HepG2 (cell line): ENCODE data around the gene THRA. TPM values are rescaled to one million over a fixed set of nuclear protein-coding genes. Genes with fewer than 3 reads are reported as not detected.

Experiments used
- ATAD3A ChIP-seq: sonication (generic); formaldehyde crosslinking; IDR thresholded peaks from 2 replicates; pipeline ENCODE4 v1.4.0; 2020; ENCODE audit warnings: missing genetic modification reagents
- FOSL2 ChIP-seq: sonication (generic); formaldehyde crosslinking; IDR thresholded peaks from 2 replicates; pipeline ENCODE4 v1.4.0; 2020; ENCODE audit warnings: missing genetic modification reagents
- FOXC1 ChIP-seq: sonication (generic); formaldehyde crosslinking; IDR thresholded peaks from 2 replicates; pipeline ENCODE4 v1.8.0; 2022; ENCODE audit warnings: mild to moderate bottlenecking, missing genetic modification reagents, borderline replicate concordance
- HDAC2 ChIP-seq: sonication (generic); formaldehyde crosslinking; IDR thresholded peaks from 2 replicates; pipeline ENCODE4 v1.4.0; 2020; ENCODE audit warnings: missing genetic modification reagents
- JDP2 ChIP-seq: sonication (generic); formaldehyde crosslinking; IDR thresholded peaks from 2 replicates; pipeline ENCODE4 v1.8.1; 2022; ENCODE audit warnings: missing genetic modification reagents, borderline replicate concordance
- KDM3A ChIP-seq: IDR thresholded peaks from 2 replicates; pipeline ENCODE4 v1.6.1; 2018; ENCODE audit warnings: low read depth, missing compliant biosample characterization
- KDM5B ChIP-seq: sonication (generic); formaldehyde crosslinking; IDR thresholded peaks from 2 replicates; pipeline ENCODE4 v1.4.0; 2020; ENCODE audit warnings: missing genetic modification reagents, mild to moderate bottlenecking, borderline replicate concordance
- NBN ChIP-seq: fragments of 450-650 bp; conservative IDR thresholded peaks from 2 replicates; pipeline ENCODE4 v1.6.1; 2017
- NFKBIZ ChIP-seq: IDR thresholded peaks from 2 replicates; pipeline ENCODE4 v1.6.1; 2018; ENCODE audit warnings: missing genetic modification reagents, missing compliant biosample characterization
- NR2F1 ChIP-seq, 2 experiments: fragments of 450-650 bp in 1 of 2; formaldehyde crosslinking in 1 of 2; IDR thresholded peaks; 2 replicates each; pipeline versions ENCODE4 v1.5.0 to v1.6.1; 2016 to 2020; ENCODE audit warnings: mild to moderate bottlenecking in 1 of 2, missing compliant biosample characterization in 1 of 2, missing genetic modification reagents in 1 of 2, moderate library complexity in 1 of 2
- PCBP2 ChIP-seq: fragments of 200-400 bp; formaldehyde crosslinking; optimal IDR thresholded peaks from 2 replicates; pipeline ENCODE3; 2018; ENCODE audit warnings: low read length, low read depth; ENCODE audit not compliant: poor library complexity, severe bottlenecking
- REL ChIP-seq: sonication (generic); formaldehyde crosslinking; conservative IDR thresholded peaks from 2 replicates; pipeline ENCODE4 v1.8.0; 2022; ENCODE audit warnings: mild to moderate bottlenecking, missing genetic modification reagents, moderate library complexity
- RFXAP ChIP-seq: sonication (generic); formaldehyde crosslinking; IDR thresholded peaks from 2 replicates; pipeline ENCODE4 v1.4.0; 2020; ENCODE audit warnings: missing genetic modification reagents, borderline replicate concordance
- SAFB2 ChIP-seq: sonication (generic); formaldehyde crosslinking; IDR thresholded peaks from 2 replicates; pipeline ENCODE4 v1.5.1; 2020; ENCODE audit warnings: missing genetic modification reagents, low read depth, mild to moderate bottlenecking, borderline replicate concordance
- ZFP41 ChIP-seq: sonication (generic); formaldehyde crosslinking; IDR thresholded peaks from 2 replicates; pipeline ENCODE4 v1.4.0; 2020; ENCODE audit warnings: mild to moderate bottlenecking, missing genetic modification reagents, borderline replicate concordance
- ZFY ChIP-seq: sonication (generic); formaldehyde crosslinking; IDR thresholded peaks from 2 replicates; pipeline ENCODE4 v1.4.0; 2020; ENCODE audit warnings: missing genetic modification reagents
- ZNF253 ChIP-seq: sonication (generic); formaldehyde crosslinking; IDR thresholded peaks from 2 replicates; pipeline ENCODE4 v1.8.0; 2022; ENCODE audit warnings: mild to moderate bottlenecking, missing genetic modification reagents, borderline replicate concordance
- ZNF296 ChIP-seq: sonication (generic); formaldehyde crosslinking; conservative IDR thresholded peaks from 2 replicates; pipeline ENCODE4 v1.5.0; 2020; ENCODE audit warnings: mild to moderate bottlenecking, missing genetic modification reagents
- ZNF317 ChIP-seq: sonication (generic); formaldehyde crosslinking; IDR thresholded peaks from 2 replicates; pipeline ENCODE4 v1.5.0; 2020; ENCODE audit warnings: mild to moderate bottlenecking, missing genetic modification reagents
- ZNF326 ChIP-seq: sonication (generic); formaldehyde crosslinking; IDR thresholded peaks from 2 replicates; pipeline ENCODE4 v1.4.0; 2020; ENCODE audit warnings: missing genetic modification reagents, borderline replicate concordance
- ZNF331 ChIP-seq: sonication (generic); formaldehyde crosslinking; IDR thresholded peaks from 2 replicates; pipeline ENCODE4 v1.4.0; 2020; ENCODE audit warnings: missing genetic modification reagents
- ZNF510 ChIP-seq: sonication (generic); formaldehyde crosslinking; IDR thresholded peaks from 2 replicates; pipeline ENCODE4 v1.4.0; 2020; ENCODE audit warnings: low read depth, mild to moderate bottlenecking, missing genetic modification reagents
- ZNF572 ChIP-seq: sonication (generic); formaldehyde crosslinking; IDR thresholded peaks from 2 replicates; pipeline ENCODE4 v1.5.1; 2020; ENCODE audit warnings: mild to moderate bottlenecking, missing genetic modification reagents
- ZNF674 ChIP-seq: sonication (generic); formaldehyde crosslinking; IDR thresholded peaks from 2 replicates; pipeline ENCODE4 v1.5.0; 2020; ENCODE audit warnings: low read depth, mild to moderate bottlenecking, missing genetic modification reagents
- ZNF839 ChIP-seq: sonication (generic); formaldehyde crosslinking; IDR thresholded peaks from 2 replicates; pipeline ENCODE4 v1.4.0; 2020; ENCODE audit warnings: missing genetic modification reagents, mild to moderate bottlenecking, borderline replicate concordance
- polyA plus RNA-seq, 8 experiments: library from polyadenylated mRNA; depleted of rRNA in 3 of 8; stranded (reverse) in 7 of 8; unstranded in 1 of 8; fragments of >200 nt; fragmentation: Illumina TruSeq in 4 of 8; extraction: Trizol in 4 of 8; gene quantifications; 2 replicates each; pipeline versions ENCODE4 v1.2.1 to v1.2.3, GENCODE V29; 2011 to 2016; ENCODE audit warnings: low read depth in 4 of 8, missing spikeins in 1 of 8, mixed read lengths in 1 of 8; ENCODE audit not compliant: insufficient read depth in 1 of 8
- total RNA-seq, 5 experiments: library from RNA; depleted of rRNA; stranded (reverse); fragments of >200 nt; fragmentation: Illumina TruSeq; extraction: Trizol; gene quantifications; 2 replicates each; pipeline ENCODE4 v1.2.3, GENCODE V29; 2016; ENCODE audit warnings: low read depth in 1 of 5
- TF ChIP-seq, protein P1 (sequence below): sonication (generic); formaldehyde crosslinking; IDR thresholded peaks from 2 replicates; pipeline ENCODE4 v1.4.0; 2020; ENCODE audit warnings: low read depth, mild to moderate bottlenecking, missing genetic modification reagents
- TF ChIP-seq, protein P2 (sequence below): sonication (generic); formaldehyde crosslinking; IDR thresholded peaks from 2 replicates; pipeline ENCODE4 v1.4.0; 2020; ENCODE audit warnings: mild to moderate bottlenecking, missing genetic modification reagents
- TF ChIP-seq, protein P3 (sequence below): sonication (generic); formaldehyde crosslinking; IDR thresholded peaks from 2 replicates; pipeline ENCODE4 v1.8.0; 2023; ENCODE audit warnings: mild to moderate bottlenecking, missing genetic modification reagents

The THRA gene
- total and polyA plus RNA-seq, 2 of the 13 experiments (the other 11 are each of a cell fraction or from before 2014, with no cell fraction given): 8.0 to 9.9 TPM

DNA sequence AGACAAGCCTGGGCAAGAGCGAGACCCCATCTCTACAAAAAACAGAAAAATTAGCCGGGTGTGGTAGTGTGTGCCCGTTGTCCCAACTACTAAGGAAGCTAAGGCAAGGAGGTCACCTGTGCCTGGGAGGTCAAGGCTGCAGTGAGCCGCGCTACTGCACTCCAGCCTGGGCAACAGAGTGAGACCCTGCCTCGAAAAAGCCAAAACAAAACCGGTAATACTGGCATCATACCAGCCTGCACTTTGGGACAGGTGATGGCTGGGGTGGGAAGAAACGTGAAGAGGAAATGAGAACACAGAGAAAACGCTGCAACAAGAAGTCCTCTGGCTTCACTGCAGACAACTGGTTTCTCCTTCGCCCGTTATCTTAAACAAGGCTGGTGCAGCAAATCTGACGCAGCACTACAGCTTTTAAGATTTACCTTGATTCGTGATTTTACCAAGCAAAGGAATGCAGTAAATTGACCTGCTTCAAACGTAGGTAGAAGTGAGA, 76.8 kb downstream of the THRA start (continued):
- TF ChIP-seq, protein P1, sequence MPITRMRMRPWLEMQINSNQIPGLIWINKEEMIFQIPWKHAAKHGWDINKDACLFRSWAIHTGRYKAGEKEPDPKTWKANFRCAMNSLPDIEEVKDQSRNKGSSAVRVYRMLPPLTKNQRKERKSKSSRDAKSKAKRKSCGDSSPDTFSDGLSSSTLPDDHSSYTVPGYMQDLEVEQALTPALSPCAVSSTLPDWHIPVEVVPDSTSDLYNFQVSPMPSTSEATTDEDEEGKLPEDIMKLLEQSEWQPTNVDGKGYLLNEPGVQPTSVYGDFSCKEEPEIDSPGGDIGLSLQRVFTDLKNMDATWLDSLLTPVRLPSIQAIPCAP (CRISPR knock-in tag): no peak
- TF ChIP-seq ZNF331 (CRISPR knock-in tag) (peak; percentile 56; the same call in 1 of the 2 replicates), NFKBIZ (CRISPR knock-in tag) (no peak), ZNF674 (CRISPR knock-in tag) (0 out of 2 replicates have a peak, but pooled peaks have one; percentile 12), NR2F1 (CRISPR knock-in tag; IDR thresholded peaks at IDR 0.05) (peak; percentile 75 to 92), KDM3A (CRISPR knock-in tag) (0 out of 2 replicates have a peak, but pooled peaks have one; percentile 7), ZNF253 (no peak), NBN (no peak), ATAD3A (CRISPR knock-in tag) (no peak), ZNF296 (no peak), REL (no peak), FOSL2 (CRISPR knock-in tag) (no peak), JDP2 (CRISPR knock-in tag) (no peak), ZNF839 (CRISPR knock-in tag) (no peak), ZNF510 (CRISPR knock-in tag) (0 out of 2 replicates have a peak, but pooled peaks have one; percentile 59), ZNF326 (CRISPR knock-in tag) (no peak), PCBP2 (no peak), SAFB2 (CRISPR knock-in tag) (0 out of 2 replicates have a peak, but pooled peaks have one; percentile 24), FOXC1 (no peak), KDM5B (no peak), ZNF572 (no peak), ZFY (no peak), ZNF317 (CRISPR knock-in tag) (no peak), RFXAP (no peak), HDAC2 (no peak), ZFP41 (CRISPR knock-in tag) (no peak)
- TF ChIP-seq, protein P2, sequence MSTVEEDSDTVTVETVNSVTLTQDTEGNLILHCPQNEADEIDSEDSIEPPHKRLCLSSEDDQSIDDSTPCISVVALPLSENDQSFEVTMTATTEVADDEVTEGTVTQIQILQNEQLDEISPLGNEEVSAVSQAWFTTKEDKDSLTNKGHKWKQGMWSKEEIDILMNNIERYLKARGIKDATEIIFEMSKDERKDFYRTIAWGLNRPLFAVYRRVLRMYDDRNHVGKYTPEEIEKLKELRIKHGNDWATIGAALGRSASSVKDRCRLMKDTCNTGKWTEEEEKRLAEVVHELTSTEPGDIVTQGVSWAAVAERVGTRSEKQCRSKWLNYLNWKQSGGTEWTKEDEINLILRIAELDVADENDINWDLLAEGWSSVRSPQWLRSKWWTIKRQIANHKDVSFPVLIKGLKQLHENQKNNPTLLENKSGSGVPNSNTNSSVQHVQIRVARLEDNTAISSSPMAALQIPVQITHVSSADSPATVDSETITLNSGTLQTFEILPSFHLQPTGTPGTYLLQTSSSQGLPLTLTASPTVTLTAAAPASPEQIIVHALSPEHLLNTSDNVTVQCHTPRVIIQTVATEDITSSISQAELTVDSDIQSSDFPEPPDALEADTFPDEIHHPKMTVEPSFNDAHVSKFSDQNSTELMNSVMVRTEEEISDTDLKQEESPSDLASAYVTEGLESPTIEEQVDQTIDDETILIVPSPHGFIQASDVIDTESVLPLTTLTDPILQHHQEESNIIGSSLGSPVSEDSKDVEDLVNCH (CRISPR knock-in tag): no peak
- TF ChIP-seq, protein P3, sequence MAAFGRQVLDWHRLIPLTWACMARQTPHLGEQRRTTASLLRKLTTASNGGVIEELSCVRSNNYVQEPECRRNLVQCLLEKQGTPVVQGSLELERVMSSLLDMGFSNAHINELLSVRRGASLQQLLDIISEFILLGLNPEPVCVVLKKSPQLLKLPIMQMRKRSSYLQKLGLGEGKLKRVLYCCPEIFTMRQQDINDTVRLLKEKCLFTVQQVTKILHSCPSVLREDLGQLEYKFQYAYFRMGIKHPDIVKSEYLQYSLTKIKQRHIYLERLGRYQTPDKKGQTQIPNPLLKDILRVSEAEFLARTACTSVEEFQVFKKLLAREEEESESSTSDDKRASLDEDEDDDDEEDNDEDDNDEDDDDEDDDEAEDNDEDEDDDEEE (CRISPR knock-in tag): no peak
